ENCODE measurements around the gene TFEB.
A peak's percentile ranks its signal among the peaks of the same experiment; 100 is the strongest.

Gene TFEB

GRCh38 chr6:41733360-41733706, 2.1 kb downstream of the TFEB start:
- H3K27ac ChIP-seq (ENCODE audit: low read length): no peak overlapping the region
- no peaks in the 10 kb centered on the region for H3K36me3 ChIP-seq (ENCODE audit: control insufficient read depth, low read depth, low read length)
- H3K9me3 ChIP-seq (ENCODE audit: control insufficient read depth, low read depth, low read length): no peaks in the 10 kb centered on the region
- peaks cover 12% of the 10 kb centered on the region for H3K27me3 ChIP-seq (ENCODE audit: control insufficient read depth, insufficient read depth, low read length)
- peaks cover 30% of the 10 kb centered on the region for H3K4me1 ChIP-seq (ENCODE audit: control insufficient read depth, low read depth, low read length)
- H3K9ac ChIP-seq (ENCODE audit: low read length): no peak overlapping the region
- H3K4me3 ChIP-seq (ENCODE audit: low read length): peak overlapping the region; percentile 70

GRCh38 chr6:41732591-41733359, 2.6 kb downstream of the TFEB start:
- Histone ChIP-seq H3K27ac (ENCODE audit: low read length) (no peak overlapping the region), H3K4me3 (ENCODE audit: low read length) (peak overlapping the region; percentile 70), H3K4me1 (ENCODE audit: control insufficient read depth, low read depth, low read length) (peaks cover 30% of the 10 kb centered on the region)

GRCh38 chr6:41732149-41732548, 3.3 kb downstream of the TFEB start:
- Histone ChIP-seq H3K27ac (ENCODE audit: low read length) (no peak overlapping the region), H3K27me3 (ENCODE audit: control insufficient read depth, insufficient read depth, low read length) (peaks cover 12% of the 10 kb centered on the region), H3K4me1 (ENCODE audit: control insufficient read depth, low read depth, low read length) (peaks cover 30% of the 10 kb centered on the region), H3K9ac (ENCODE audit: low read length) (no peak overlapping the region), H3K36me3 (ENCODE audit: control insufficient read depth, low read depth, low read length) (no peaks in the 10 kb centered on the region), H3K4me3 (ENCODE audit: low read length) (no peak overlapping the region), H3K9me3 (ENCODE audit: control insufficient read depth, low read depth, low read length) (no peaks in the 10 kb centered on the region)

More at GRCh38 chr6:41732591-41733359, 2.6 kb downstream of the TFEB start:
- Histone ChIP-seq H3K9me3 (ENCODE audit: control insufficient read depth, low read depth, low read length) (no peaks in the 10 kb centered on the region), H3K36me3 (ENCODE audit: control insufficient read depth, low read depth, low read length) (no peaks in the 10 kb centered on the region), H3K27me3 (ENCODE audit: control insufficient read depth, insufficient read depth, low read length) (peaks cover 12% of the 10 kb centered on the region), H3K9ac (ENCODE audit: low read length) (no peak overlapping the region)

- Histone ChIP-seq H3K9ac (ENCODE audit: low read length) (no peak overlapping the region), H3K4me3 (ENCODE audit: low read length) (no peak overlapping the region)
Measured at GRCh38 chr6:41731561-41732086, 3.8 kb downstream of the TFEB start.

GRCh38 chr6:41730531-41731436, 4.6 kb downstream of the TFEB start:
- H3K27ac ChIP-seq (ENCODE audit: low read length): no peak overlapping the region
- H3K4me1 ChIP-seq (ENCODE audit: control insufficient read depth, low read depth, low read length): peaks cover 27% of the 10 kb centered on the region
- H3K27me3 ChIP-seq (ENCODE audit: control insufficient read depth, insufficient read depth, low read length): peaks cover 12% of the 10 kb centered on the region
- no peak overlapping the region for H3K9ac ChIP-seq (ENCODE audit: low read length)
- no peak overlapping the region for H3K4me3 ChIP-seq (ENCODE audit: low read length)
- H3K36me3 ChIP-seq (ENCODE audit: control insufficient read depth, low read depth, low read length): no peaks in the 10 kb centered on the region
- no peaks in the 10 kb centered on the region for H3K9me3 ChIP-seq (ENCODE audit: control insufficient read depth, low read depth, low read length)

More at GRCh38 chr6:41731561-41732086, 3.8 kb downstream of the TFEB start:
- no peak overlapping the region for H3K27ac ChIP-seq (ENCODE audit: low read length)
- H3K4me1 ChIP-seq (ENCODE audit: control insufficient read depth, low read depth, low read length): peaks cover 30% of the 10 kb centered on the region
- no peaks in the 10 kb centered on the region for H3K36me3 ChIP-seq (ENCODE audit: control insufficient read depth, low read depth, low read length)
- peaks cover 12% of the 10 kb centered on the region for H3K27me3 ChIP-seq (ENCODE audit: control insufficient read depth, insufficient read depth, low read length)
- no peaks in the 10 kb centered on the region for H3K9me3 ChIP-seq (ENCODE audit: control insufficient read depth, low read depth, low read length)

- Histone ChIP-seq H3K4me3 (ENCODE audit: low read length) (no peak overlapping the region), H3K27ac (ENCODE audit: low read length) (no peak overlapping the region), H3K9ac (ENCODE audit: low read length) (no peak overlapping the region), H3K36me3 (ENCODE audit: control insufficient read depth, low read depth, low read length) (no peaks in the 10 kb centered on the region), H3K9me3 (ENCODE audit: control insufficient read depth, low read depth, low read length) (no peaks in the 10 kb centered on the region), H3K27me3 (ENCODE audit: control insufficient read depth, insufficient read depth, low read length) (peaks cover 12% of the 10 kb centered on the region), H3K4me1 (ENCODE audit: control insufficient read depth, low read depth, low read length) (peaks cover 26% of the 10 kb centered on the region)
Measured at GRCh38 chr6:41729624-41730023, 5.8 kb downstream of the TFEB start.

GRCh38 chr6:41728954-41729353, 6.5 kb downstream of the TFEB start:
- Histone ChIP-seq H3K27me3 (ENCODE audit: control insufficient read depth, insufficient read depth, low read length) (peaks cover 12% of the 10 kb centered on the region), H3K4me3 (ENCODE audit: low read length) (no peak overlapping the region), H3K36me3 (ENCODE audit: control insufficient read depth, low read depth, low read length) (no peaks in the 10 kb centered on the region), H3K9me3 (ENCODE audit: control insufficient read depth, low read depth, low read length) (no peaks in the 10 kb centered on the region), H3K4me1 (ENCODE audit: control insufficient read depth, low read depth, low read length) (peaks cover 26% of the 10 kb centered on the region), H3K9ac (ENCODE audit: low read length) (no peak overlapping the region), H3K27ac (ENCODE audit: low read length) (no peak overlapping the region)

GRCh38 chr6:41728073-41728936, 7.1 kb downstream of the TFEB start:
- no peak overlapping the region for H3K27ac ChIP-seq (ENCODE audit: low read length)

GRCh38 chr6:41727705-41728072, 7.7 kb downstream of the TFEB start:
- H3K4me1 ChIP-seq (ENCODE audit: control insufficient read depth, low read depth, low read length): peaks cover 23% of the 10 kb centered on the region
- H3K27ac ChIP-seq (ENCODE audit: low read length): no peak overlapping the region
- H3K36me3 ChIP-seq (ENCODE audit: control insufficient read depth, low read depth, low read length): no peaks in the 10 kb centered on the region
- H3K4me3 ChIP-seq (ENCODE audit: low read length): no peak overlapping the region
- H3K9me3 ChIP-seq (ENCODE audit: control insufficient read depth, low read depth, low read length): no peaks in the 10 kb centered on the region
- peaks cover 3% of the 10 kb centered on the region for H3K27me3 ChIP-seq (ENCODE audit: control insufficient read depth, insufficient read depth, low read length)
- no peak overlapping the region for H3K9ac ChIP-seq (ENCODE audit: low read length)

More at GRCh38 chr6:41728073-41728936, 7.1 kb downstream of the TFEB start:
- Histone ChIP-seq H3K4me3 (ENCODE audit: low read length) (no peak overlapping the region), H3K27me3 (ENCODE audit: control insufficient read depth, insufficient read depth, low read length) (peaks cover 9% of the 10 kb centered on the region), H3K4me1 (ENCODE audit: control insufficient read depth, low read depth, low read length) (peaks cover 29% of the 10 kb centered on the region), H3K36me3 (ENCODE audit: control insufficient read depth, low read depth, low read length) (no peaks in the 10 kb centered on the region), H3K9ac (ENCODE audit: low read length) (no peak overlapping the region), H3K9me3 (ENCODE audit: control insufficient read depth, low read depth, low read length) (no peaks in the 10 kb centered on the region)

GRCh38 chr6:41726876-41727275, 8.5 kb downstream of the TFEB start:
- H3K27me3 ChIP-seq (ENCODE audit: control insufficient read depth, insufficient read depth, low read length): no peaks in the 10 kb centered on the region
- no peak overlapping the region for H3K27ac ChIP-seq (ENCODE audit: low read length)
- no peaks in the 10 kb centered on the region for H3K36me3 ChIP-seq (ENCODE audit: control insufficient read depth, low read depth, low read length)
- H3K4me3 ChIP-seq (ENCODE audit: low read length): no peak overlapping the region
- H3K4me1 ChIP-seq (ENCODE audit: control insufficient read depth, low read depth, low read length): peaks cover 20% of the 10 kb centered on the region
- H3K9ac ChIP-seq (ENCODE audit: low read length): no peak overlapping the region
- H3K9me3 ChIP-seq (ENCODE audit: control insufficient read depth, low read depth, low read length): no peaks in the 10 kb centered on the region
